Esophagus squamous epithelium (tissue), 5 donors: ENCODE data around the gene HOXB8. TPM values are rescaled to one million over a fixed set of nuclear protein-coding genes. Genes with fewer than 3 reads are reported as not detected.

Source experiments
- DNase-seq: peaks from one replicate; lab custom pipeline; 2025; lab: John Stamatoyannopoulos, UW
- H3K27ac ChIP-seq, 4 donors: fragments of 200-600 bp; sonication (generic); one replicate each; pipeline ENCODE4 v1.5.1; 2016 to 2019; ENCODE audit warnings: mild to moderate bottlenecking in 1 of 4
- H3K27me3 ChIP-seq, 4 donors: fragments of 200-600 bp; sonication (generic); 1 replicate in 3 of 4; 2 replicates in 1 of 4; pipeline versions ENCODE4 v1.5.1 to v1.6.0; 2017 to 2021; ENCODE audit warnings: antibody characterized with exemption in 1 of 4
- H3K36me3 ChIP-seq, 3 donors: fragments of 200-600 bp; sonication (generic); one replicate each; pipeline ENCODE4 v1.5.1; 2016 to 2019
- H3K4me1 ChIP-seq, 3 donors: fragments of 200-600 bp; sonication (generic); one replicate each; pipeline ENCODE4 v1.5.1; 2017 to 2019
- H3K4me3 ChIP-seq, 4 donors: fragments of 200-600 bp; sonication (generic); 1 replicate in 3 of 4; 2 replicates in 1 of 4; pipeline ENCODE4 v1.5.1; 2016 to 2019; ENCODE audit warnings: mild to moderate bottlenecking in 2 of 4, moderate library complexity in 1 of 4
- H3K9me3 ChIP-seq, 3 donors: fragments of 200-600 bp; sonication (generic); one replicate each; pipeline ENCODE4 v1.5.1; 2016 to 2019
- POLR2A ChIP-seq, 4 donors: fragments of 450-650 bp; IDR thresholded peaks; one replicate each; pipeline ENCODE4 v1.6.1; 2017; ENCODE audit warnings: antibody characterized with exemption in 4 of 4, mild to moderate bottlenecking in 4 of 4, moderate library complexity in 3 of 4
- WGBS, 2 donors: methylation state at CpG; one replicate each; pipeline ENCODE4 v1.1.5; 2018; 5-methylcytosine and 5-hydroxymethylcytosine counted together
- intact Hi-C: fragments of 100-400 bp; cut with DNase I; formaldehyde crosslinking; loops from one replicate; pipeline ENCODE4 v1.15.0; 2022
- total RNA-seq, 4 donors: library from RNA; depleted of rRNA; stranded (reverse); fragments of >200 nt; gene quantifications; one replicate each; pipeline ENCODE4 v1.1.0, GENCODE V29; 2016
- TF ChIP-seq, protein P1 (sequence below), 6 experiments: fragments of 450-650 bp in 4 of 6; fragments of 200-600 bp in 2 of 6; sonication (generic) in 2 of 6; IDR thresholded peaks; one replicate each; pipeline ENCODE4 v1.5.1; 2016 to 2019; ENCODE audit warnings: antibody characterized with exemption in 6 of 6, mild to moderate bottlenecking in 4 of 6, moderate library complexity in 4 of 6
- donor health status: DM: yes; HTN: yes; CAD: no.

HOXB8 gene
- total RNA-seq, 4 donors from 2014 or later = not detected

DNA sequence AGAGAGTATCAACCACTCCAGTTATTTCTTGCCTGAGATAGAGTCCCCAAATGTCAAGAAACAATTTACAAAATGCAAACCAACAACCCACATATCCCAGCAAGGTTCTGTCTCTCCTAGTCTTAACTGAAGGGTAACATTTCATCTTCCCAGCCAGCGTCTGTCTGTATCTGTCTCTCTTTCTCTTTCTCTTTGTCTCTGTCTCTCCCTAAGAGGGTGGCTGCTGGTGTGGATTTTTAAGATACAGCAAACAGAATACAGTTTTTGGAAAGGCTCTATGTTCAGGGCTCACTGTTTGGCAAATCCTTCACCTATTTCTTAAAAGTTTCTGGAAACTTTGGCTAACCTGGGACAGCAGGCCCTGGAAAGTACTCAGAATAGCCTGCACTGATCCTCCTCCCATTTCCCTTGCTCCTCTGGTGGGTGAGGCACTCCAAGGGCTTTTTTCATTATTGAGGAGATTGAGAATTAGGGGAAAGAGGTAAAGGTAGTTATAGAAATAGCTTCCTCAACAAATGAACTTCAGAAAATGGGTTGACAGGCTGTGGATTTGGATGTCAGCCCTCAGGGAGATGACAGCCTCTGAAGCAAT is 43.2 kb downstream of the HOXB8 start:
- Histone ChIP-seq H3K36me3 (no peaks in the 10 kb centered on the region), H3K4me1 (peaks cover 0 to 96% (median 59%) of the 10 kb centered on the region in 3 donors), H3K4me3 (peak overlapping the region in 3 of 4 donors; percentile 31 to 83 (median 34)), H3K27me3 (peaks cover 0 to 99% (median 7%) of the 10 kb centered on the region in 4 donors), H3K27ac (peak overlapping the region; percentile 88 to 93 (median 92)), H3K9me3 (no peaks in the 10 kb centered on the region)
- intact Hi-C loops = no loop called here
- no peak for TF ChIP-seq POLR2A (IDR thresholded peaks at IDR 0.05)
- TF ChIP-seq, protein P1, sequence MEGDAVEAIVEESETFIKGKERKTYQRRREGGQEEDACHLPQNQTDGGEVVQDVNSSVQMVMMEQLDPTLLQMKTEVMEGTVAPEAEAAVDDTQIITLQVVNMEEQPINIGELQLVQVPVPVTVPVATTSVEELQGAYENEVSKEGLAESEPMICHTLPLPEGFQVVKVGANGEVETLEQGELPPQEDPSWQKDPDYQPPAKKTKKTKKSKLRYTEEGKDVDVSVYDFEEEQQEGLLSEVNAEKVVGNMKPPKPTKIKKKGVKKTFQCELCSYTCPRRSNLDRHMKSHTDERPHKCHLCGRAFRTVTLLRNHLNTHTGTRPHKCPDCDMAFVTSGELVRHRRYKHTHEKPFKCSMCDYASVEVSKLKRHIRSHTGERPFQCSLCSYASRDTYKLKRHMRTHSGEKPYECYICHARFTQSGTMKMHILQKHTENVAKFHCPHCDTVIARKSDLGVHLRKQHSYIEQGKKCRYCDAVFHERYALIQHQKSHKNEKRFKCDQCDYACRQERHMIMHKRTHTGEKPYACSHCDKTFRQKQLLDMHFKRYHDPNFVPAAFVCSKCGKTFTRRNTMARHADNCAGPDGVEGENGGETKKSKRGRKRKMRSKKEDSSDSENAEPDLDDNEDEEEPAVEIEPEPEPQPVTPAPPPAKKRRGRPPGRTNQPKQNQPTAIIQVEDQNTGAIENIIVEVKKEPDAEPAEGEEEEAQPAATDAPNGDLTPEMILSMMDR (IDR thresholded peaks at IDR 0.05) = no peak
- DNase-seq = no peak
- WGBS, 2 donors = 24 to 62% methylated on average over 1 of the region's 1 CpG

DNA sequence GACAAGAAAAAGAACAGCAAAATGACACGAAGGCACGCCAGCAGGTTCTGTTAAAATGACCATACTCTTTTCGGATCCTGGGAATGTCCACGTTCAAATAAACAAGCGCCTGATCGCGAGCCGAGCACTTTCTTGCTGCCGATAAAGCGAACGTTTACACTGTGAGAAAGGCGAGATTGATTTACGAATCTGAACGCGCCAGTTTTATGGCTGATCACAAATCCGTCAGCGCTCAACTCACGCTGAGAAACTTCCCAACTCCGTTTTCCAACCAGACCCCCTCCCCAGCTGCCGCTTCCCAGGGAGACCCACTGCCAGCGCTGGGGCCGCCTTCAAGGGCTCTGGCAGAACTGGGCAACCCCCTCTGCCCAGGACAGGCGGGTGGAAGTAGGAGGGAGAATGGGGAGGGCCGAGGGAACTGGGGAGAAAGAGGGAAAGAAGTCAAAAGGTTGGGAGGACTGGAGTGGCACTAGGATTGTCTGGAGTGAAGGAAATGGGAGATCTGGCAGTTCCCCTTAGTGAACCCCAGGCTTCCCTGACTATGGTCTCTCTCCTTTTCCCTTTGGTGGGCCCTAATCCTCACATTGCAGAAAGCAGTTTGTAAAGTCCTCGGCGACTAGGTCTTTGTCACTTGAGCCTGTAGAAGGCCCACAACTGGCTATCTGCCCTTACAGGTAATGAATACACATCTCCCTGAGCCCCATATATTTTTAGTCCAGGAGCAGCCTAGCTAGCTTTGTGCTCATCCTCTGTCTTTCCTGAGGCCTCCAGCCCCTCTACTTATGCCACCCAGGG is 43.9 kb downstream of the HOXB8 start:
- 38 to 42% methylated on average over 21 to 23 of the region's 26 CpGs for WGBS, 2 donors
- no peak for TF ChIP-seq POLR2A (IDR thresholded peaks at IDR 0.05)
- TF ChIP-seq, protein P1 (IDR thresholded peaks at IDR 0.05) = no peak
- Histone ChIP-seq H3K27ac (peak overlapping the region; percentile 88 to 93 (median 92)), H3K36me3 (no peaks in the 10 kb centered on the region), H3K9me3 (no peaks in the 10 kb centered on the region), H3K4me1 (peaks cover 0 to 96% (median 61%) of the 10 kb centered on the region in 3 donors), H3K4me3 (peak overlapping the region; percentile 4 to 83 (median 32)), H3K27me3 (peaks cover 0 to 99% (median 7%) of the 10 kb centered on the region in 4 donors)
- no peak for DNase-seq
- intact Hi-C loops = no loop called here

DNA sequence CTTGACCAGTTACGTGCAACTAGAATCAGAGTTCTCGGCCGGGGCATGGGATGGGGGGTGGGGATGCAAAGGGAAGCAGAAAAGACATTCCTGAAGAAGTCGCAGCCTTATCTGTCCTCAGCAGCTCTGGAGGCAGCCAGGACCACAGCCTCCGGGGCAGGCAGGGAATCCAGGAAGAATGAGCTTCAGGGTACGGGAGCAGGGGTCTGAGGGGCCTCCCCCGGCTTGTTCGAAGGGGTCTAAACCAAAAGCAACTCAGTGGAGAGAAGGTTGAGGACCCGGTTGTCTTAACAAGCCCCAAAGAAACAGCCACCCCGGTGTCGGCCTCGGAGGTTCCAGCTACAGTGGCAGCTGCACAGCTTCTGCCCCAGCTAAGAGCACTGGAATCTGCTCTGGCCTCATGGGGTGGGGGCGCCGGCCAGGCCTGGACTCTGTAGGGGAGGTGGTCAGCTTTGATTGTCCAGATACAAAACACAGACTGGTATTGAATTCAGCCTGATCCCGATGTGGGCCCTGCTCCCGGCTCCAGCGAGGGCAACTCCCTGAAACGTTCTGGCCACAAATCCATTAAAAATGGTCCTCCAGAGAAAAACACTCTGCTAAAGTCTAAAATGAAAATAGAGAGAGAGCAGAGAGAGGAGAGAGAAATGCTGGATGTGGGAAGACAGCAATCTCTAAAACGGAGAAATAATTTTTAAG is 44.6 kb downstream of the HOXB8 start:
- no peak for DNase-seq
- H3K4me3 ChIP-seq = peak overlapping the region; percentile 4 to 83 (median 32)
- 21 to 29% methylated on average over 12 to 14 of the region's 19 CpGs for WGBS, 2 donors

DNA sequence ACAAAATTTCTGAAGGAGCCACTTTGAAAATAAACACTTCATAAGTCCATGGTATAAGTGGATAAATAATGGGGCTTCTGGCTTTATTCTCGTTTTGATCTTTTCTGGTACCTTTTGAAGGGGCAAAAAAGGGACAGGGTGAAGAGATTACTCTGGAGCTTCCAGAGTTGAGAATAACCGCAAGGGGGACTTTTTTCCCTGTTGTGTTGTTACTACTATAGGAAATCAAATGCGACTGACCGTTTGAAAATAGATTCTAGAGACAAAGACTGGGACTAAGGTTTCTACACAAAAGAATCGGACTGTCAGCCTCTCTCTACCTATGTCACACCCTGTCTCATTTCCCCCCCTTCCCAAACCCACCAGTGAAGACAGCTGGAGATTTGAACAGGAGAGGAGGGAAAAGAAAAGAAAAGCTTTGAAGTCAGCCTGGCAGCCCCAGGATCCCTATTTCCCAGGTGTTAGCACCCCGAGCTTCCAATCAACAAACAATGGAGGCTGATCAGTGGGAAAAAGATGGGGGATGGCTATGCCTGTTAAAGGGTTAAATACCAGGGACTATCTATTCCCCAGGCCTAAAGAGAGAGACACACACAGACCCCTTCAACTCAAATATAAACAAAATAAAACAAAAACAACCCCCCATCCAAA is 45.3 kb downstream of the HOXB8 start:
- 31 to 37% methylated on average over 5 to 6 of the region's 6 CpGs for WGBS, 2 donors
- H3K27me3 ChIP-seq = peaks cover 0 to 99% (median 7%) of the 10 kb centered on the region in 4 donors

More for the DNA sequence above, 44.6 kb downstream of the HOXB8 start:
- TF ChIP-seq POLR2A (IDR thresholded peaks at IDR 0.05) = no peak
- TF ChIP-seq, protein P1 (IDR thresholded peaks at IDR 0.05) = no peak
- peaks cover 0 to 96% (median 59%) of the 10 kb centered on the region in 3 donors for H3K4me1 ChIP-seq
- peak overlapping the region; percentile 88 to 93 (median 92) for H3K27ac ChIP-seq
- no peaks in the 10 kb centered on the region for H3K36me3 ChIP-seq
- intact Hi-C loops = no loop called here
- H3K27me3 ChIP-seq = peaks cover 0 to 99% (median 7%) of the 10 kb centered on the region in 4 donors
- no peaks in the 10 kb centered on the region for H3K9me3 ChIP-seq

More for the DNA sequence above, 45.3 kb downstream of the HOXB8 start:
- intact Hi-C loops = no loop called here
- Histone ChIP-seq H3K4me1 (peaks cover 0 to 96% (median 61%) of the 10 kb centered on the region in 3 donors), H3K27ac (peak overlapping the region; percentile 88 to 93 (median 92)), H3K36me3 (no peaks in the 10 kb centered on the region), H3K9me3 (no peaks in the 10 kb centered on the region), H3K4me3 (peak overlapping the region in 3 of 4 donors; percentile 31 to 83 (median 34))
- no peak for DNase-seq
- TF ChIP-seq, protein P1 (IDR thresholded peaks at IDR 0.05) = peak in 2 of 6 experiments; percentile 11 to 15
- no peak for TF ChIP-seq POLR2A (IDR thresholded peaks at IDR 0.05)
